H1 (cell line): ENCODE results near the gene SPTAN1. TPM values are rescaled to one million over a fixed set of nuclear protein-coding genes. Genes with fewer than 3 reads are reported as not detected.

Source experiments
- CTCF ChIA-PET: fragments of 300-600 bp; sonication (Branson Sonifier 250); formaldehyde crosslinking; loops from one replicate; lab custom pipeline; 2021; ENCODE audit not compliant: partially characterized antibody; lab: Charles Lee
- POLR2A ChIA-PET: fragments of 300-600 bp; sonication (Branson Sonifier 250); formaldehyde crosslinking; loops from one replicate; lab custom pipeline; 2021; ENCODE audit warnings: inconsistent platforms; ENCODE audit not compliant: partially characterized antibody; lab: Charles Lee
- DNase-seq, 2 experiments: peaks; one replicate each; pipeline versions ENCODE4 v3.0.0 to v3.0.0-alpha.2; 2010 to 2022; ENCODE audit warnings: low spot score in 2 of 2, low read depth in 1 of 2, mixed read lengths in 1 of 2
- FAIRE-seq: peaks from 2 replicates; lab custom pipeline; 2011; peaks lifted over from hg19 to GRCh38; lab: Jason Lieb, UNC
- H2AFZ ChIP-seq: 2 replicates; pipeline ENCODE4 v1.8.1; 2012; ENCODE audit warnings: low read length, inconsistent platforms
- H2AK5ac ChIP-seq: 2 replicates; pipeline ENCODE4 v1.6.1; 2013; ENCODE audit warnings: low read depth, low read length
- H2BK120ac ChIP-seq: replicated peaks from 2 replicates; pipeline ENCODE3; 2013; ENCODE audit warnings: low read depth, low read length, inconsistent platforms
- H2BK12ac ChIP-seq: 2 replicates; pipeline ENCODE4 v1.6.1; 2013; ENCODE audit warnings: low read depth, low read length
- H2BK15ac ChIP-seq: 2 replicates; pipeline ENCODE4 v1.6.1; 2013; ENCODE audit warnings: low read length
- H2BK20ac ChIP-seq: 2 replicates; pipeline ENCODE4 v1.6.1; 2013; ENCODE audit warnings: low read length
- H2BK5ac ChIP-seq: 2 replicates; pipeline ENCODE4 v1.6.1; 2013; ENCODE audit warnings: low read depth, low read length
- H3K14ac ChIP-seq: 2 replicates; pipeline ENCODE4 v1.6.1; 2013; ENCODE audit warnings: inconsistent platforms; ENCODE audit not compliant: insufficient read length
- H3K18ac ChIP-seq: 2 replicates; pipeline ENCODE4 v1.6.1; 2013; ENCODE audit warnings: low read length; ENCODE audit errors: extremely low read depth
- H3K23ac ChIP-seq: 2 replicates; pipeline ENCODE4 v1.6.1; 2013; ENCODE audit warnings: inconsistent platforms; ENCODE audit not compliant: insufficient read length
- H3K23me2 ChIP-seq: 2 replicates; pipeline ENCODE4 v1.6.1; 2013; ENCODE audit warnings: low read depth, low read length
- H3K27ac ChIP-seq: 2 replicates; pipeline ENCODE4 v1.6.1; 2011; ENCODE audit warnings: low read depth, low read length, inconsistent platforms
- H3K27me3 ChIP-seq, 4 experiments: replicated peaks in 1 of 4; 1 replicate in 1 of 4; 2 replicates in 3 of 4; pipeline versions ENCODE4 v1.6.1 to v1.8.1; 2011 to 2013; ENCODE audit warnings: low read length in 3 of 4, mild to moderate bottlenecking in 3 of 4, inconsistent platforms in 2 of 4, mixed read lengths in 2 of 4, moderate library complexity in 1 of 4; ENCODE audit not compliant: control insufficient read depth in 3 of 4, insufficient read depth in 3 of 4; ENCODE audit errors: extremely low read depth in 1 of 4
- H3K36me3 ChIP-seq, 4 experiments: 2 replicates each; pipeline versions ENCODE4 v1.6.1 to v1.8.1; 2011 to 2013; ENCODE audit warnings: mild to moderate bottlenecking in 4 of 4, low read length in 3 of 4, moderate library complexity in 2 of 4, control low read depth in 1 of 4, inconsistent platforms in 1 of 4; ENCODE audit not compliant: insufficient read depth in 4 of 4, control insufficient read depth in 2 of 4
- H3K4ac ChIP-seq: replicated peaks from 2 replicates; pipeline ENCODE3; 2013; ENCODE audit warnings: low read length, low read depth, mixed read lengths, inconsistent platforms; ENCODE audit not compliant: insufficient read length
- H3K4me1 ChIP-seq, 4 experiments: replicated peaks in 1 of 4; 1 replicate in 1 of 4; 2 replicates in 3 of 4; pipeline versions ENCODE4 v1.6.1 to v1.8.1; 2011 to 2013; ENCODE audit warnings: low read length in 3 of 4, inconsistent platforms in 2 of 4, mixed read lengths in 1 of 4; ENCODE audit not compliant: insufficient read depth in 4 of 4, control insufficient read depth in 3 of 4
- H3K4me2 ChIP-seq, 2 experiments: 2 replicates each; pipeline versions ENCODE4 v1.6.1 to v1.8.1; 2011 to 2013; ENCODE audit warnings: low read depth in 2 of 2, low read length in 2 of 2, control low read depth in 1 of 2, inconsistent platforms in 1 of 2, mild to moderate bottlenecking in 1 of 2; ENCODE audit not compliant: insufficient read depth in 1 of 2
- H3K4me3 ChIP-seq, 4 experiments: fragments of 200-600, 300-600 bp in 1 of 4; sonication (generic), shearing (Covaris generic), sonication (Bioruptor Twin) in 1 of 4; 2 replicates each; pipeline versions ENCODE4 v1.5.1 to v1.8.1; 2011 to 2016; ENCODE audit warnings: low read length in 4 of 4, low read depth in 3 of 4, control low read depth in 2 of 4, inconsistent platforms in 2 of 4, mild to moderate bottlenecking in 2 of 4, mixed read lengths in 1 of 4, moderate library complexity in 1 of 4; ENCODE audit not compliant: insufficient read depth in 2 of 4; ENCODE audit errors: extremely low read depth in 1 of 4
- H3K56ac ChIP-seq: replicated peaks from 2 replicates; pipeline ENCODE3; 2013; ENCODE audit warnings: low read depth, mild to moderate bottlenecking, mixed read lengths, low read length, inconsistent platforms; ENCODE audit not compliant: insufficient read length
- H3K79me1 ChIP-seq: 2 replicates; pipeline ENCODE4 v1.6.1; 2013; ENCODE audit warnings: low read depth, low read length, control low read depth
- H3K79me2 ChIP-seq, 2 experiments: 2 replicates each; pipeline versions ENCODE4 v1.6.1 to v1.8.1; 2012 to 2013; ENCODE audit warnings: low read length in 2 of 2, mild to moderate bottlenecking in 2 of 2, inconsistent platforms in 1 of 2; ENCODE audit not compliant: insufficient read depth in 2 of 2, control insufficient read depth in 1 of 2
- H3K9ac ChIP-seq, 4 experiments: replicated peaks in 1 of 4; 1 replicate in 1 of 4; 2 replicates in 3 of 4; pipeline versions ENCODE4 v1.6.1 to v1.8.1; 2011 to 2013; ENCODE audit warnings: low read depth in 3 of 4, low read length in 3 of 4, control low read depth in 2 of 4, mild to moderate bottlenecking in 2 of 4, moderate library complexity in 2 of 4, inconsistent platforms in 1 of 4; ENCODE audit errors: extremely low read depth in 1 of 4
- H3K9me3 ChIP-seq, 2 experiments: 2 replicates each; pipeline versions ENCODE4 v1.6.1 to v1.8.1; 2012 to 2013; ENCODE audit warnings: mild to moderate bottlenecking in 2 of 2, moderate library complexity in 2 of 2, control low read depth in 1 of 2, inconsistent platforms in 1 of 2, low read depth in 1 of 2, low read length in 1 of 2, mixed read lengths in 1 of 2; ENCODE audit not compliant: insufficient read depth in 2 of 2
- H4K20me1 ChIP-seq, 2 experiments: replicated peaks in 1 of 2; 2 replicates each; pipeline versions ENCODE3 to v1.8.1; 2011 to 2013; ENCODE audit warnings: inconsistent platforms in 2 of 2, low read length in 2 of 2, mild to moderate bottlenecking in 1 of 2; ENCODE audit not compliant: insufficient read depth in 2 of 2, control insufficient read depth in 1 of 2
- H4K5ac ChIP-seq: 2 replicates; pipeline ENCODE4 v1.6.1; 2013; ENCODE audit warnings: low read length, low read depth, mixed read lengths, inconsistent platforms; ENCODE audit not compliant: insufficient read length
- H4K8ac ChIP-seq: 2 replicates; pipeline ENCODE4 v1.8.0; 2013; ENCODE audit warnings: mild to moderate bottlenecking, moderate library complexity, low read length, inconsistent platforms; ENCODE audit not compliant: insufficient read depth; ENCODE audit errors: extremely low read depth
- H4K91ac ChIP-seq: replicated peaks from 2 replicates; pipeline ENCODE3; 2013; ENCODE audit warnings: low read length, mixed read lengths, inconsistent platforms; ENCODE audit not compliant: insufficient read length
- BCL11A ChIP-seq, 2 experiments: IDR thresholded peaks; one replicate each; pipeline ENCODE4 v1.6.1; 2011; ENCODE audit warnings: low read depth in 2 of 2, low read length in 2 of 2, mild to moderate bottlenecking in 2 of 2
- GABPA ChIP-seq: IDR thresholded peaks from 2 replicates; pipeline ENCODE4 v1.6.1; 2011; ENCODE audit warnings: mild to moderate bottlenecking, low read length, moderate library complexity, borderline replicate concordance; ENCODE audit not compliant: insufficient read depth
- JUND ChIP-seq: IDR thresholded peaks from 2 replicates; pipeline ENCODE4 v1.6.1; 2011; ENCODE audit warnings: mild to moderate bottlenecking, improper control_type of control experiment, low read length
- KDM4A ChIP-seq: IDR thresholded peaks from one replicate; pipeline ENCODE4 v1.7.1; 2012; ENCODE audit warnings: low read depth, mild to moderate bottlenecking, moderate library complexity, low read length, inconsistent platforms; ENCODE audit not compliant: severe bottlenecking
- MAFK ChIP-seq: IDR thresholded peaks from 2 replicates; pipeline ENCODE4 v1.6.1; 2012; ENCODE audit warnings: low read depth, mild to moderate bottlenecking, improper control_type of control experiment, low read length
- POLR2A ChIP-seq, 2 experiments: IDR thresholded peaks; 1 replicate in 1 of 2; 2 replicates in 1 of 2; pipeline ENCODE4 v1.6.1; 2011; ENCODE audit warnings: low read depth in 2 of 2, low read length in 2 of 2, mild to moderate bottlenecking in 2 of 2; ENCODE audit errors: control extremely low read depth in 1 of 2
- SIN3A ChIP-seq, 2 experiments: IDR thresholded peaks in 1 of 2; conservative IDR thresholded peaks in 1 of 2; 2 replicates each; pipeline ENCODE4 v1.6.1; 2011 to 2012; ENCODE audit warnings: low read length in 2 of 2, improper control_type of control experiment in 1 of 2, low read depth in 1 of 2, mild to moderate bottlenecking in 1 of 2
- SIX5 ChIP-seq: IDR thresholded peaks from 2 replicates; pipeline ENCODE4 v1.6.1; 2011; ENCODE audit warnings: mild to moderate bottlenecking, low read depth, low read length
- SP4 ChIP-seq: IDR thresholded peaks from 2 replicates; pipeline ENCODE4 v1.6.1; 2012; ENCODE audit warnings: low read length, inconsistent platforms
- SUZ12 ChIP-seq: fragments of 200-600 bp; sonication (generic); IDR thresholded peaks from 2 replicates; pipeline ENCODE4 v1.6.1; 2012; ENCODE audit warnings: mild to moderate bottlenecking, inconsistent platforms, low read length, moderate library complexity, mixed read lengths
- TCF12 ChIP-seq: IDR thresholded peaks from 2 replicates; pipeline ENCODE4 v1.6.1; 2011; ENCODE audit warnings: low read depth, mild to moderate bottlenecking, low read length
- USF2 ChIP-seq: IDR thresholded peaks from 2 replicates; pipeline ENCODE4 v1.6.1; 2011; ENCODE audit warnings: low read length, improper control_type of control experiment
- WGBS, 2 experiments: shearing (Covaris generic) in 1 of 2; methylation state at CpG; one replicate each; pipeline versions ENCODE4 v1.1.6 to v1.1.7; 2013 to 2015; ENCODE audit warnings: low lambda C conversion rate in 2 of 2, mixed read lengths in 2 of 2, inconsistent platforms in 1 of 2, low coverage in 1 of 2, missing lambda C conversion rate in 1 of 2; ENCODE audit not compliant: insufficient replicate concordance in 2 of 2, insufficient coverage in 1 of 2, insufficient read length in 1 of 2; ENCODE audit errors: extremely low coverage in 1 of 2, missing lambda C conversion rate in 1 of 2; 5-methylcytosine and 5-hydroxymethylcytosine counted together
- polyA plus RNA-seq, 7 experiments: library from polyadenylated mRNA; depleted of rRNA in 3 of 7; stranded (reverse) in 5 of 7; unstranded in 2 of 7; fragments of >200 nt in 5 of 7; fragments of 200-250 nt in 2 of 7; gene quantifications; 1 replicate in 5 of 7; 2 replicates in 1 of 7; 4 replicates in 1 of 7; pipeline versions ENCODE4 v1.2.1 to v1.2.3, GENCODE V29; 2011 to 2013; ENCODE audit warnings: missing spikeins in 2 of 7, mixed read lengths in 2 of 7
- total RNA-seq: library from RNA; stranded (reverse); fragmentation: NEBNext Ultra II Directional; extraction: Animal tissue kit (Norgen Biotek cat#: 25700); gene quantifications from 2 replicates; pipeline ENCODE4 v1.2.1, GENCODE V29; 2021
- TF ChIP-seq, protein P1 (sequence below): IDR thresholded peaks from 2 replicates; pipeline ENCODE4 v1.6.1; 2012; ENCODE audit warnings: inconsistent platforms

The SPTAN1 gene
- total and polyA plus RNA-seq, 2 of the 8 experiments (the other 6 are each of a cell fraction or from before 2014, with no cell fraction given): 182 to 216 TPM

GRCh38 chr9:128610897-128611296 is 58.5 kb downstream of the SPTAN1 start:
- Histone ChIP-seq H3K4ac (no peak overlapping the region), H3K9me3 (no peaks in the 10 kb centered on the region), H4K20me1 (peaks cover 0 to 2% of the 10 kb centered on the region in 2 experiments), H2BK15ac (no peak overlapping the region), H2BK120ac (no peak overlapping the region), H3K27ac (no peak overlapping the region), H3K79me2 (no peaks in the 10 kb centered on the region), H3K23me2 (no peaks in the 10 kb centered on the region), H2BK5ac (no peak overlapping the region), H2BK20ac (no peak overlapping the region), H2AFZ (no peak overlapping the region), H4K8ac (no peak overlapping the region), H3K23ac (no peak overlapping the region), H2BK12ac (no peak overlapping the region), H3K36me3 (peaks cover 33 to 80% (median 70%) of the 10 kb centered on the region in 4 experiments), H3K4me2 (no peak overlapping the region), H4K91ac (no peak overlapping the region), H3K4me3 (no peak overlapping the region), H3K27me3 (no peaks in the 10 kb centered on the region), H3K4me1 (no peaks in the 10 kb centered on the region), H2AK5ac (no peak overlapping the region), H3K14ac (no peak overlapping the region), H3K79me1 (no peaks in the 10 kb centered on the region), H3K18ac (no peak overlapping the region), H3K56ac (no peak overlapping the region), H4K5ac (no peak overlapping the region), H3K9ac (no peak overlapping the region)
- TF ChIP-seq SUZ12 (no peak), MAFK (no peak), SIX5 (no peak), TCF12 (no peak), BCL11A (IDR thresholded peaks at IDR 0.05; ENCODE audit: low read depth in 2 of 2, low read length in 2 of 2) (no peak), SP4 (no peak), USF2 (no peak), SIN3A (conservative IDR thresholded peaks at IDR 0.05 in 1 of 2, IDR thresholded peaks at IDR 0.05 in 1 of 2; ENCODE audit: low read depth in 1 of 2, low read length in 2 of 2) (no peak), KDM4A (no peak), JUND (no peak), POLR2A (IDR thresholded peaks at IDR 0.05; ENCODE audit: control extremely low read depth in 1 of 2, low read depth in 2 of 2, low read length in 2 of 2) (no peak), GABPA (no peak)
- TF ChIP-seq, protein P1, sequence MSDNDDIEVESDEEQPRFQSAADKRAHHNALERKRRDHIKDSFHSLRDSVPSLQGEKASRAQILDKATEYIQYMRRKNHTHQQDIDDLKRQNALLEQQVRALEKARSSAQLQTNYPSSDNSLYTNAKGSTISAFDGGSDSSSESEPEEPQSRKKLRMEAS: no peak
- WGBS, 2 experiments: 92% methylated on average over 3 of the region's 3 CpGs; no CpG with 5 or more reads in 1 of the 2 experiments
- DNase-seq (no peak), FAIRE-seq (no peak)
- POLR2A ChIA-PET: interaction anchor here (1.1 to 1.3 kb wide), 2 partner anchors 15 to 26 kb away, joined by 3 to 5 read pairs; no protein-coding TSS in a partner anchor
- CTCF ChIA-PET: interaction anchor here (1.3 to 1.8 kb wide), 3 partner anchors 9 to 22 kb away, joined by 4 to 5 read pairs (median 4); no protein-coding TSS in a partner anchor
